Adrenal gland (tissue), 12 donors: ENCODE results near the gene ASH1L. TPM values are rescaled to one million over a fixed set of nuclear protein-coding genes. Genes with fewer than 3 reads are reported as not detected.
"Not testable (repeated sequence)": the region's sequence is repeated elsewhere in the genome, so short reads cannot be mapped to it uniquely, and the experiment has no call there.

Experiments
- DNase-seq, 7 donors: peaks; one replicate each; pipeline ENCODE4 v3.0.0-alpha.2; 2019 to 2020
- H3K27ac ChIP-seq, 5 donors: fragments of 200-600 bp; sonication (generic) in 4 of 5; 1 replicate in 3 of 5; 2 replicates in 2 of 5; pipeline versions ENCODE4 v1.5.1 to v1.8.0; 2016 to 2020; ENCODE audit warnings: mild to moderate bottlenecking in 1 of 5
- H3K27me3 ChIP-seq: fragments of 200-600 bp; 2 replicates; pipeline ENCODE4 v1.8.0; 2021
- H3K36me3 ChIP-seq, 2 donors: fragments of 200-600 bp; replicated peaks in 1 of 2; 1 replicate in 1 of 2; 2 replicates in 1 of 2; pipeline versions ENCODE4 v1.5.1 to v1.8.0; 2018 to 2022
- H3K4me1 ChIP-seq, 2 donors: fragments of 200-600 bp; replicated peaks in 1 of 2; 1 replicate in 1 of 2; 2 replicates in 1 of 2; pipeline versions ENCODE4 v1.5.1 to v1.8.0; 2018 to 2021
- H3K4me3 ChIP-seq, 4 donors: fragments of 200-600 bp; sonication (generic) in 3 of 4; one replicate each; pipeline ENCODE4 v1.5.1; 2016 to 2018
- H3K9me3 ChIP-seq, 3 donors: fragments of 200-600 bp; sonication (generic) in 1 of 3; replicated peaks in 1 of 3; 1 replicate in 2 of 3; 2 replicates in 1 of 3; pipeline versions ENCODE4 v1.5.1 to v1.8.0; 2016 to 2021
- CTCF ChIP-seq, 6 experiments: fragments of 450-650 bp in 4 of 6; fragments of 200-600 bp in 2 of 6; sonication (generic) in 1 of 6; IDR thresholded peaks; 1 replicate in 5 of 6; 2 replicates in 1 of 6; pipeline versions ENCODE4 v1.5.1 to v1.8.0; 2016 to 2021; ENCODE audit warnings: antibody characterized with exemption in 6 of 6, mild to moderate bottlenecking in 2 of 6, moderate library complexity in 1 of 6
- POLR2A ChIP-seq, 2 donors: fragments of 450-650 bp; IDR thresholded peaks; one replicate each; pipeline ENCODE4 v1.6.1; 2017; ENCODE audit warnings: antibody characterized with exemption in 2 of 2, mild to moderate bottlenecking in 2 of 2, moderate library complexity in 1 of 2
- WGBS, 4 donors: extraction: QIAGEN DNeasy Blood & Tissue Kit in 2 of 4; methylation state at CpG; one replicate each; pipeline versions ENCODE4 v1.1.5 to v1.1.7; 2013 to 2017; 5-methylcytosine and 5-hydroxymethylcytosine counted together
- intact Hi-C, 2 donors: fragments of 100-400 bp; cut with DNase I; formaldehyde crosslinking; loops; one replicate each; pipeline versions ENCODE4 v1.14.1 to v1.15.0; 2022 to 2023
- polyA plus RNA-seq, 3 donors: library from polyadenylated mRNA; stranded (reverse); fragments of 200-250 nt in 2 of 3; fragments of 350-450 nt in 1 of 3; fragmentation: Illumina TruSeq in 1 of 3; extraction: RNeasy Lipid Tissue Mini Kit (QIAGEN cat#74804) in 1 of 3; gene quantifications; one replicate each; pipeline ENCODE4 v1.2.3, GENCODE V29; 2013 to 2014
- total RNA-seq, 9 donors: library from RNA; depleted of rRNA in 4 of 9; stranded (reverse); fragments of >200 nt in 4 of 9; fragments of 120-200 nt in 1 of 9; fragmentation: NEBNext Ultra II Directional in 1 of 9; extraction: Animal tissue kit (Norgen Biotek cat#: 25700) in 1 of 9; gene quantifications; one replicate each; pipeline versions ENCODE4 v1.1.0 to v1.2.4, GENCODE V29; 2013 to 2023
- donor health status: healthy with polysubstance abuse.
- donor health status: Bipolar disorder and iron deficiency.
- donor health status: DM: yes; HTN: yes; CAD: no.
- donor health status: DM: no; HTN: no; CAD: no.
- donor health status: DM: no; HTN: no; CAD: no.
- donor health status: DM: yes; HTN: yes; CAD: no.

The ASH1L gene
- total and polyA plus RNA-seq, 12 donors: 3.7 to 59.3 (median 41.8) TPM

GRCh38 chr1:155499263-155499662 is 63.3 kb downstream of the ASH1L start:
- TF ChIP-seq POLR2A (IDR thresholded peaks at IDR 0.05) (no peak), CTCF (IDR thresholded peaks at IDR 0.05) (no peak)
- 84 to 97% (median 90%) methylated on average over 1 of the region's 1 CpG for WGBS, 4 donors
- H3K27me3 ChIP-seq: no peaks in the 10 kb centered on the region
- no peaks in the 10 kb centered on the region for H3K36me3 ChIP-seq
- H3K4me1 ChIP-seq: peaks cover 6 to 23% of the 10 kb centered on the region in 2 donors
- no peak for DNase-seq
- no peaks in the 10 kb centered on the region for H3K9me3 ChIP-seq
- no peak overlapping the region for H3K27ac ChIP-seq
- H3K4me3 ChIP-seq: no peak overlapping the region
- intact Hi-C loops: no loop called here

- H3K4me3 ChIP-seq, DNase-seq, H3K9me3 ChIP-seq, H3K27ac ChIP-seq, intact Hi-C loops, H3K36me3 ChIP-seq, H3K4me1 ChIP-seq, H3K27me3 ChIP-seq: not testable (repeated sequence)
- WGBS, 4 donors: 92 to 96% (median 94%) methylated on average over 4 of the region's 4 CpGs
Measured at GRCh38 chr1:155493595-155493994, 69.0 kb downstream of the ASH1L start.

- intact Hi-C loops, H3K27ac ChIP-seq, H3K36me3 ChIP-seq, H3K27me3 ChIP-seq, H3K9me3 ChIP-seq, H3K4me3 ChIP-seq, DNase-seq: not testable (repeated sequence)
- WGBS, 4 donors: 82 to 98% (median 96%) methylated on average over 6 of the region's 6 CpGs
- peaks cover 6 to 22% of the 10 kb centered on the region in 2 donors for H3K4me1 ChIP-seq
Measured at GRCh38 chr1:155488419-155488818, 74.2 kb downstream of the ASH1L start.

GRCh38 chr1:155487541-155487940 is 75.1 kb downstream of the ASH1L start:
- H3K9me3 ChIP-seq: no peaks in the 10 kb centered on the region
- H3K27me3 ChIP-seq: no peaks in the 10 kb centered on the region
- no peak overlapping the region for H3K27ac ChIP-seq
- WGBS, 4 donors: 95 to 98% (median 97%) methylated on average over 4 of the region's 4 CpGs
- TF ChIP-seq CTCF (IDR thresholded peaks at IDR 0.05) (no peak), POLR2A (IDR thresholded peaks at IDR 0.05) (no peak)
- intact Hi-C loops: no loop called here
- no peak overlapping the region for H3K4me3 ChIP-seq
- DNase-seq: no peak
- H3K36me3 ChIP-seq: no peaks in the 10 kb centered on the region
- peaks cover 6 to 22% of the 10 kb centered on the region in 2 donors for H3K4me1 ChIP-seq

GRCh38 chr1:155486952-155487351 is 75.7 kb downstream of the ASH1L start:
- H3K27me3 ChIP-seq, H3K36me3 ChIP-seq, DNase-seq, intact Hi-C loops, H3K4me3 ChIP-seq, H3K9me3 ChIP-seq, H3K27ac ChIP-seq: not testable (repeated sequence)
- H3K4me1 ChIP-seq: peaks cover 6 to 22% of the 10 kb centered on the region in 2 donors
- WGBS, 4 donors: 88 to 91% (median 89%) methylated on average over 6 of the region's 6 CpGs

GRCh38 chr1:155485945-155486344 is 76.7 kb downstream of the ASH1L start:
- H3K36me3 ChIP-seq: peaks cover 0 to 12% of the 10 kb centered on the region in 2 donors
- no peak for DNase-seq
- peaks cover 0 to 14% of the 10 kb centered on the region in 2 donors for H3K4me1 ChIP-seq
- no peak overlapping the region for H3K27ac ChIP-seq
- TF ChIP-seq POLR2A (IDR thresholded peaks at IDR 0.05): no peak
- TF ChIP-seq CTCF (IDR thresholded peaks at IDR 0.05): no peak
- H3K4me3 ChIP-seq: no peak overlapping the region
- intact Hi-C loops: no loop called here
- H3K27me3 ChIP-seq: no peaks in the 10 kb centered on the region
- H3K9me3 ChIP-seq: no peaks in the 10 kb centered on the region
